ENCODE results near the gene PAX5. TPM values are rescaled to one million over a fixed set of nuclear protein-coding genes. Genes with fewer than 3 reads are reported as not detected.

Gene PAX5
- total and polyA plus RNA-seq, 2 of the 13 experiments (the other 11 are each of a cell fraction or from before 2014, with no cell fraction given): not detected

GRCh38 chr9:36882594-36882993 lies 151.5 kb downstream of the PAX5 start:
- no peak for DNase-seq (ENCODE audit: low spot score)
- Histone ChIP-seq H3K4me3 (replicated peaks in 1 of 3; ENCODE audit: insufficient read depth in 1 of 3, low read depth in 2 of 3, low read length in 3 of 3) (no peak overlapping the region), H3K36me3 (replicated peaks in 1 of 2; ENCODE audit: control insufficient read depth in 1 of 2, insufficient read depth in 2 of 2, low read length in 2 of 2) (no peaks in the 10 kb centered on the region), H3K9me3 (ENCODE audit: low read length) (no peaks in the 10 kb centered on the region), H3K4me1 (ENCODE audit: insufficient read depth, low read length) (peaks cover 12% of the 10 kb centered on the region; the same call in 1 of the 2 replicates), H3K9ac (ENCODE audit: insufficient read depth, low read depth, low read length) (no peak overlapping the region), H3K27me3 (ENCODE audit: control insufficient read depth in 1 of 2, insufficient read depth in 2 of 2, low read length in 2 of 2) (peaks cover 5 to 43% of the 10 kb centered on the region in 2 experiments), H3K79me2 (ENCODE audit: insufficient read depth, low read length) (no peaks in the 10 kb centered on the region), H3K27ac (ENCODE audit: extremely low read length, insufficient read depth, low read length) (no peak overlapping the region), H3K4me2 (ENCODE audit: low read depth, low read length) (no peak overlapping the region), H4K20me1 (ENCODE audit: insufficient read depth, low read length) (no peaks in the 10 kb centered on the region), H2AFZ (ENCODE audit: low read length) (no peak overlapping the region)
- in situ Hi-C loops (cut with HindIII; ENCODE audit: extremely low pct_ligation_motif_present, low pct_unique_long_range_greater_than_20kb) (loop anchor here (10.0 kb wide), 1 partner anchor 92 kb away; no protein-coding TSS in a partner anchor), intact Hi-C loops (cut with micrococcal nuclease; ENCODE audit: unreplicated experiment) (no loop called here)
- BruUV-seq (replicated peaks): no TSS peak
- FAIRE-seq: no peak
- 0% methylated on average over 1 of the region's 3 CpGs for WGBS (ENCODE audit: low lambda C conversion rate)
- CTCF ChIA-PET (ENCODE audit: low intra/inter-chr PET ratio, low total read pairs): no interaction called here
- POLR2A ChIA-PET: no interaction called here
- ATAC-seq: no peak; the same call in 2 of the 3 replicates
- TF ChIP-seq LBX2 (CRISPR knock-in tag; IDR thresholded peaks at IDR 0.05; ENCODE audit: borderline replicate concordance) (no peak), ZNF33B (CRISPR knock-in tag; IDR thresholded peaks at IDR 0.05) (no peak), ZNF660 (CRISPR knock-in tag; IDR thresholded peaks at IDR 0.05; ENCODE audit: borderline replicate concordance, low read depth) (no peak), UBTF (CRISPR knock-in tag; IDR thresholded peaks at IDR 0.05) (no peak), ZNF704 (CRISPR knock-in tag; IDR thresholded peaks at IDR 0.05; ENCODE audit: borderline replicate concordance) (no peak), HMGXB4 (CRISPR knock-in tag; IDR thresholded peaks at IDR 0.05; ENCODE audit: borderline replicate concordance in 1 of 2, low read depth in 1 of 2) (no peak), CHD4 (IDR thresholded peaks at IDR 0.05; ENCODE audit: borderline replicate concordance, low read length) (no peak), ZNF776 (CRISPR knock-in tag; IDR thresholded peaks at IDR 0.05) (no peak), ZFP37 (CRISPR knock-in tag; IDR thresholded peaks at IDR 0.05; ENCODE audit: borderline replicate concordance) (no peak), PCBP1 (IDR thresholded peaks at IDR 0.05; ENCODE audit: borderline replicate concordance, low read depth, low read length) (no peak), GTF3A (CRISPR knock-in tag; conservative IDR thresholded peaks at IDR 0.05) (no peak), IRF2 (CRISPR knock-in tag; IDR thresholded peaks at IDR 0.05) (no peak), ARID3A (IDR thresholded peaks at IDR 0.05; ENCODE audit: low read depth, low read length) (no peak), TFAP4 (IDR thresholded peaks at IDR 0.05; ENCODE audit: borderline replicate concordance, low read depth) (no peak), MATR3 (CRISPR knock-in tag; IDR thresholded peaks at IDR 0.05) (no peak)

Data from HepG2 (cell line).